Thyroid gland (tissue), 4 donors: ENCODE measurements around the gene HHAT. TPM values are rescaled to one million over a fixed set of nuclear protein-coding genes. Genes with fewer than 3 reads are reported as not detected.

Experiments
- DNase-seq, 2 donors: peaks; one replicate each; pipeline ENCODE4 v3.0.0-alpha.2; 2019
- H3K27ac ChIP-seq, 3 donors: fragments of 200-600 bp; sonication (generic); 1 replicate in 2 of 3; 2 replicates in 1 of 3; pipeline ENCODE4 v1.5.1; 2016 to 2019; ENCODE audit warnings: mild to moderate bottlenecking in 1 of 3, moderate library complexity in 1 of 3
- H3K27me3 ChIP-seq: fragments of 200-600 bp; sonication (generic); one replicate; pipeline ENCODE4 v1.5.1; 2019
- H3K36me3 ChIP-seq, 2 donors: fragments of 200-600 bp; sonication (generic); one replicate each; pipeline ENCODE4 v1.5.1; 2016 to 2019
- H3K4me1 ChIP-seq, 2 donors: fragments of 200-600 bp; sonication (generic); one replicate each; pipeline ENCODE4 v1.5.1; 2017 to 2019
- H3K4me3 ChIP-seq, 3 donors: fragments of 200-600 bp; sonication (generic); replicated peaks in 1 of 3; 1 replicate in 2 of 3; 2 replicates in 1 of 3; pipeline ENCODE4 v1.5.1; 2016; ENCODE audit warnings: mild to moderate bottlenecking in 1 of 3
- H3K9me3 ChIP-seq: fragments of 200-600 bp; sonication (generic); one replicate; pipeline ENCODE4 v1.5.1; 2017
- CTCF ChIP-seq, 6 experiments: fragments of 200-600 bp in 3 of 6; fragments of 450-650 bp in 3 of 6; sonication (generic) in 3 of 6; IDR thresholded peaks; one replicate each; pipeline ENCODE4 v1.5.1; 2016 to 2019; ENCODE audit warnings: antibody characterized with exemption in 6 of 6, mild to moderate bottlenecking in 2 of 6, inconsistent platforms in 1 of 6, moderate library complexity in 1 of 6
- POLR2A ChIP-seq, 2 donors: fragments of 450-650 bp; IDR thresholded peaks; one replicate each; pipeline ENCODE4 v1.6.1; 2017; ENCODE audit warnings: antibody characterized with exemption in 2 of 2, mild to moderate bottlenecking in 2 of 2, moderate library complexity in 1 of 2
- WGBS, 2 donors: methylation state at CpG; one replicate each; pipeline ENCODE4 v1.1.5; 2017; 5-methylcytosine and 5-hydroxymethylcytosine counted together
- intact Hi-C: fragments of 100-400 bp; cut with DNase I; formaldehyde crosslinking; loops from one replicate; pipeline ENCODE4 v1.15.1; 2023
- total RNA-seq, 4 donors: library from RNA; depleted of rRNA; stranded (reverse); fragments of >200 nt; gene quantifications; one replicate each; pipeline ENCODE4 v1.2.3, GENCODE V29; 2016

The HHAT gene
- total RNA-seq, 4 donors from 2014 or later: 7.9 to 15.9 (median 10.5) TPM

- no peaks in the 10 kb centered on the region for H3K9me3 ChIP-seq
- H3K4me1 ChIP-seq: peaks cover 6 to 18% of the 10 kb centered on the region in 2 donors
- intact Hi-C loops: no loop called here
- no peaks in the 10 kb centered on the region for H3K27me3 ChIP-seq
- TF ChIP-seq CTCF (IDR thresholded peaks at IDR 0.05) (no peak), POLR2A (IDR thresholded peaks at IDR 0.05) (no peak)
- H3K36me3 ChIP-seq: no peaks in the 10 kb centered on the region
- no peak overlapping the region for H3K27ac ChIP-seq
- H3K4me3 ChIP-seq: no peak overlapping the region
- no peak for DNase-seq
- WGBS, 2 donors: 86 to 91% methylated on average over 4 of the region's 4 CpGs
Measured at GRCh38 chr1:210332719-210333398, 4.2 kb downstream of the HHAT start.

- Histone ChIP-seq H3K27me3 (no peaks in the 10 kb centered on the region), H3K4me1 (peaks cover 0 to 4% of the 10 kb centered on the region in 2 donors), H3K27ac (no peak overlapping the region), H3K9me3 (no peaks in the 10 kb centered on the region), H3K36me3 (no peaks in the 10 kb centered on the region), H3K4me3 (no peak overlapping the region)
- DNase-seq: no peak
- intact Hi-C loops: no loop called here
- TF ChIP-seq POLR2A (IDR thresholded peaks at IDR 0.05): no peak
- no peak for TF ChIP-seq CTCF (IDR thresholded peaks at IDR 0.05)
- 91 to 93% methylated on average over 2 of the region's 2 CpGs for WGBS, 2 donors
Measured at GRCh38 chr1:210335001-210335400, 6.3 kb downstream of the HHAT start.

- no peaks in the 10 kb centered on the region for H3K27me3 ChIP-seq
- H3K36me3 ChIP-seq: no peaks in the 10 kb centered on the region
- H3K27ac ChIP-seq: no peak overlapping the region
- H3K9me3 ChIP-seq: no peaks in the 10 kb centered on the region
- no peak overlapping the region for H3K4me3 ChIP-seq
- H3K4me1 ChIP-seq: no peaks in the 10 kb centered on the region
- no peak for DNase-seq
- TF ChIP-seq CTCF (IDR thresholded peaks at IDR 0.05) (no peak), POLR2A (IDR thresholded peaks at IDR 0.05) (no peak)
- WGBS, 2 donors: 100% methylated on average over 2 of the region's 2 CpGs
- intact Hi-C loops: no loop called here
Measured at GRCh38 chr1:210336362-210336761, 7.7 kb downstream of the HHAT start.

- intact Hi-C loops: no loop called here
- Histone ChIP-seq H3K9me3 (no peaks in the 10 kb centered on the region), H3K4me1 (peaks cover 10 to 11% of the 10 kb centered on the region in 2 donors), H3K4me3 (no peak overlapping the region), H3K27ac (no peak overlapping the region), H3K27me3 (no peaks in the 10 kb centered on the region), H3K36me3 (no peaks in the 10 kb centered on the region)
- WGBS, 2 donors: 99 to 100% methylated on average over 2 of the region's 2 CpGs
- DNase-seq: no peak
- TF ChIP-seq CTCF (IDR thresholded peaks at IDR 0.05) (no peak), POLR2A (IDR thresholded peaks at IDR 0.05) (no peak)
Measured at GRCh38 chr1:210339500-210339899, 10.8 kb downstream of the HHAT start.

GRCh38 chr1:210340311-210340710 is 11.6 kb downstream of the HHAT start:
- Histone ChIP-seq H3K9me3 (no peaks in the 10 kb centered on the region), H3K36me3 (no peaks in the 10 kb centered on the region), H3K4me1 (peaks cover 10 to 11% of the 10 kb centered on the region in 2 donors), H3K27ac (no peak overlapping the region), H3K4me3 (no peak overlapping the region), H3K27me3 (no peaks in the 10 kb centered on the region)
- DNase-seq: no peak
- intact Hi-C loops: no loop called here
- 89 to 91% methylated on average over 3 of the region's 3 CpGs for WGBS, 2 donors
- TF ChIP-seq POLR2A (IDR thresholded peaks at IDR 0.05): no peak
- no peak for TF ChIP-seq CTCF (IDR thresholded peaks at IDR 0.05)
